ENCODE measurements around the gene GIT1. TPM values are rescaled to one million over a fixed set of nuclear protein-coding genes. Genes with fewer than 3 reads are reported as not detected.

Gene GIT1
- total and polyA plus RNA-seq, 8 donors = 38.7 to 57.3 (median 40.7) TPM

- Histone ChIP-seq H3K27me3 (no peaks in the 10 kb centered on the region), H3K36me3 (peaks cover 0 to 85% of the 10 kb centered on the region in 2 donors), H3K9me3 (no peaks in the 10 kb centered on the region), H3K27ac (no peak overlapping the region), H3K4me1 (peaks cover 0 to 16% of the 10 kb centered on the region in 2 donors), H3K4me3 (no peak overlapping the region)
- no peak for ATAC-seq
- no peak for TF ChIP-seq CTCF (IDR thresholded peaks at IDR 0.05)
- intact Hi-C loops (cut with DNase I) = no loop called here
- peak in 1 of 4 donors; percentile 45 for DNase-seq
Observed at GRCh38 chr17:29578626-29579485, 10.6 kb downstream of the GIT1 start.

GRCh38 chr17:29577385-29578211, 11.8 kb downstream of the GIT1 start:
- H3K36me3 ChIP-seq = peaks cover 0 to 88% of the 10 kb centered on the region in 2 donors

GRCh38 chr17:29577001-29577370, 12.5 kb downstream of the GIT1 start:
- no peak for DNase-seq
- H3K4me3 ChIP-seq = no peak overlapping the region
- no peaks in the 10 kb centered on the region for H3K9me3 ChIP-seq
- no peaks in the 10 kb centered on the region for H3K27me3 ChIP-seq
- peaks cover 0 to 82% of the 10 kb centered on the region in 2 donors for H3K36me3 ChIP-seq
- no peak for ATAC-seq
- intact Hi-C loops (cut with DNase I) = no loop called here
- H3K27ac ChIP-seq = no peak overlapping the region
- no peak for TF ChIP-seq CTCF (IDR thresholded peaks at IDR 0.05)
- peaks cover 5 to 26% of the 10 kb centered on the region in 2 donors for H3K4me1 ChIP-seq

More at GRCh38 chr17:29577385-29578211, 11.8 kb downstream of the GIT1 start:
- DNase-seq = peak in 1 of 4 donors; percentile 64
- H3K4me1 ChIP-seq = peaks cover 0 to 20% of the 10 kb centered on the region in 2 donors
- no peak for TF ChIP-seq CTCF (IDR thresholded peaks at IDR 0.05)
- no peaks in the 10 kb centered on the region for H3K27me3 ChIP-seq
- no peaks in the 10 kb centered on the region for H3K9me3 ChIP-seq
- peak; percentile 4 for ATAC-seq
- no peak overlapping the region for H3K4me3 ChIP-seq
- intact Hi-C loops (cut with DNase I) = no loop called here
- H3K27ac ChIP-seq = no peak overlapping the region

- Histone ChIP-seq H3K27me3 (no peaks in the 10 kb centered on the region), H3K4me3 (no peak overlapping the region), H3K4me1 (peaks cover 6 to 29% of the 10 kb centered on the region in 2 donors), H3K36me3 (peaks cover 0 to 77% of the 10 kb centered on the region in 2 donors), H3K27ac (no peak overlapping the region), H3K9me3 (no peaks in the 10 kb centered on the region)
- no peak for TF ChIP-seq CTCF (IDR thresholded peaks at IDR 0.05)
- intact Hi-C loops (cut with DNase I) = no loop called here
- ATAC-seq = no peak
- DNase-seq = peak in 1 of 4 donors; percentile 73
Observed at GRCh38 chr17:29576214-29577000, 13.0 kb downstream of the GIT1 start.
